Osteocyte (in vitro differentiated cells): ENCODE measurements around the gene ETNK2. TPM values are rescaled to one million over a fixed set of nuclear protein-coding genes. Genes with fewer than 3 reads are reported as not detected.

Source experiments
- DNase-seq: peaks from one replicate; pipeline ENCODE4 v3.0.0; 2021; ENCODE audit warnings: mixed read lengths; ENCODE audit not compliant: unreplicated experiment; ENCODE audit errors: extremely low spot score
- H3K27ac Mint-ChIP-seq: one replicate; pipeline ENCODE4 v1.8.0; 2021; ENCODE audit warnings: mild to moderate bottlenecking, mixed read lengths; ENCODE audit not compliant: unreplicated experiment
- H3K27me3 Mint-ChIP-seq: one replicate; pipeline ENCODE4 v1.8.0; 2021; ENCODE audit warnings: mixed read lengths; ENCODE audit not compliant: unreplicated experiment
- H3K36me3 Mint-ChIP-seq: one replicate; pipeline ENCODE4 v1.8.0; 2021; ENCODE audit warnings: mixed read lengths; ENCODE audit not compliant: unreplicated experiment
- H3K4me1 Mint-ChIP-seq: one replicate; pipeline ENCODE4 v1.8.0; 2021; ENCODE audit warnings: mixed read lengths; ENCODE audit not compliant: unreplicated experiment
- H3K4me3 Mint-ChIP-seq: one replicate; pipeline ENCODE4 v1.8.0; 2021; ENCODE audit warnings: mild to moderate bottlenecking, moderate library complexity, mixed read lengths; ENCODE audit not compliant: unreplicated experiment
- H3K9me3 Mint-ChIP-seq: one replicate; pipeline ENCODE4 v1.8.0; 2021; ENCODE audit warnings: mixed read lengths; ENCODE audit not compliant: unreplicated experiment
- CTCF ChIP-seq: fragments of 200-600 bp; sonication (generic); IDR thresholded peaks from 2 replicates; pipeline ENCODE4 v1.5.0; 2021; ENCODE audit warnings: antibody characterized with exemption, mild to moderate bottlenecking, moderate library complexity
- total RNA-seq: library from RNA; stranded (reverse); gene quantifications from 2 replicates; pipeline ENCODE4 v1.2.1, GENCODE V29; 2021

Gene ETNK2
- total RNA-seq, 1 donor from 2014 or later: 15.4 TPM

- Mint-ChIP-seq H3K4me3 (no peak overlapping the region), H3K9me3 (no peaks in the 10 kb centered on the region), H3K36me3 (no peaks in the 10 kb centered on the region), H3K4me1 (peaks cover 30% of the 10 kb centered on the region), H3K27ac (no peak overlapping the region), H3K27me3 (no peaks in the 10 kb centered on the region)
- TF ChIP-seq CTCF: no peak
- DNase-seq: no peak
Measured at GRCh38 chr1:204085876-204086275, 66.0 kb downstream of the ETNK2 start.

- Mint-ChIP-seq H3K4me3 (no peak overlapping the region), H3K9me3 (no peaks in the 10 kb centered on the region), H3K27ac (no peak overlapping the region), H3K36me3 (no peaks in the 10 kb centered on the region), H3K27me3 (no peaks in the 10 kb centered on the region), H3K4me1 (peaks cover 42% of the 10 kb centered on the region)
- no peak for TF ChIP-seq CTCF
- DNase-seq: no peak
Measured at GRCh38 chr1:204084247-204084772, 67.5 kb downstream of the ETNK2 start.

GRCh38 chr1:204083491-204083890 lies 68.4 kb downstream of the ETNK2 start:
- no peak overlapping the region for H3K27ac Mint-ChIP-seq
- no peak overlapping the region for H3K4me3 Mint-ChIP-seq
- no peak for DNase-seq
- no peaks in the 10 kb centered on the region for H3K36me3 Mint-ChIP-seq
- TF ChIP-seq CTCF: no peak
- peaks cover 41% of the 10 kb centered on the region for H3K4me1 Mint-ChIP-seq
- no peaks in the 10 kb centered on the region for H3K27me3 Mint-ChIP-seq
- no peaks in the 10 kb centered on the region for H3K9me3 Mint-ChIP-seq

GRCh38 chr1:204081791-204082513 lies 69.9 kb downstream of the ETNK2 start:
- no peak for DNase-seq
- no peaks in the 10 kb centered on the region for H3K27me3 Mint-ChIP-seq
- H3K9me3 Mint-ChIP-seq: no peaks in the 10 kb centered on the region
- no peak overlapping the region for H3K4me3 Mint-ChIP-seq
- TF ChIP-seq CTCF: no peak
- H3K36me3 Mint-ChIP-seq: no peaks in the 10 kb centered on the region
- peaks cover 49% of the 10 kb centered on the region for H3K4me1 Mint-ChIP-seq
- no peak overlapping the region for H3K27ac Mint-ChIP-seq

GRCh38 chr1:204081164-204081790 lies 70.6 kb downstream of the ETNK2 start:
- no peak overlapping the region for H3K4me3 Mint-ChIP-seq
- H3K4me1 Mint-ChIP-seq: peaks cover 55% of the 10 kb centered on the region
- no peak overlapping the region for H3K27ac Mint-ChIP-seq
- no peak for TF ChIP-seq CTCF
- no peaks in the 10 kb centered on the region for H3K36me3 Mint-ChIP-seq
- H3K9me3 Mint-ChIP-seq: no peaks in the 10 kb centered on the region
- no peaks in the 10 kb centered on the region for H3K27me3 Mint-ChIP-seq
- DNase-seq: no peak
